ENCODE data around the gene C19orf12. TPM values are rescaled to one million over a fixed set of nuclear protein-coding genes. Genes with fewer than 3 reads are reported as not detected.

C19orf12 gene
- total and polyA plus RNA-seq, 2 of the 13 experiments (the other 11 are each of a cell fraction or from before 2014, with no cell fraction given): 17.7 to 34.4 TPM

DNA sequence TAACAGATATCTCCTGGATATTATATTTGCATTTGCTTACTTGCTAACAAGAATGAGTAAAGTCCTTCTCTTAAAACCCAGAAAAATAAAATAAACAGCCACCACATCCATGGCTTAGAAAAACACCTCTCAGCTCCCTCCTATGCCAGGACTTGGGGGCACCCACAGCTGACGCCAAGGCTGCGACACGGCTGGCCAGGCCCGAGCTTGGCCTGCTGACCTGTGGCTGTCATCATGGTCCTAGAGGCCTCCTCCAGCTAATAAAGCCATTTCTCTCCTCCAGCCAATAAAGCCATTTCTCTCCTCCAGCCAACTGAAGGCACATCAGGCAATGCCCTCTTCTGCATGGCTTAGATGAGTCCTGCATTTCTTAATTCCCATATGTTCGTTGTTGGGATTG lies 20.9 kb downstream of the C19orf12 start (continued):
- TF ChIP-seq, protein P1, sequence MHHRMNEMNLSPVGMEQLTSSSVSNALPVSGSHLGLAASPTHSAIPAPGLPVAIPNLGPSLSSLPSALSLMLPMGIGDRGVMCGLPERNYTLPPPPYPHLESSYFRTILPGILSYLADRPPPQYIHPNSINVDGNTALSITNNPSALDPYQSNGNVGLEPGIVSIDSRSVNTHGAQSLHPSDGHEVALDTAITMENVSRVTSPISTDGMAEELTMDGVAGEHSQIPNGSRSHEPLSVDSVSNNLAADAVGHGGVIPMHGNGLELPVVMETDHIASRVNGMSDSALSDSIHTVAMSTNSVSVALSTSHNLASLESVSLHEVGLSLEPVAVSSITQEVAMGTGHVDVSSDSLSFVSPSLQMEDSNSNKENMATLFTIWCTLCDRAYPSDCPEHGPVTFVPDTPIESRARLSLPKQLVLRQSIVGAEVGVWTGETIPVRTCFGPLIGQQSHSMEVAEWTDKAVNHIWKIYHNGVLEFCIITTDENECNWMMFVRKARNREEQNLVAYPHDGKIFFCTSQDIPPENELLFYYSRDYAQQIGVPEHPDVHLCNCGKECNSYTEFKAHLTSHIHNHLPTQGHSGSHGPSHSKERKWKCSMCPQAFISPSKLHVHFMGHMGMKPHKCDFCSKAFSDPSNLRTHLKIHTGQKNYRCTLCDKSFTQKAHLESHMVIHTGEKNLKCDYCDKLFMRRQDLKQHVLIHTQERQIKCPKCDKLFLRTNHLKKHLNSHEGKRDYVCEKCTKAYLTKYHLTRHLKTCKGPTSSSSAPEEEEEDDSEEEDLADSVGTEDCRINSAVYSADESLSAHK (CRISPR knock-in tag; IDR thresholded peaks at IDR 0.05; ENCODE audit: borderline replicate concordance): no peak
- no peak for TF ChIP-seq ZNF558 (CRISPR knock-in tag; IDR thresholded peaks at IDR 0.05; ENCODE audit: borderline replicate concordance)

DNA sequence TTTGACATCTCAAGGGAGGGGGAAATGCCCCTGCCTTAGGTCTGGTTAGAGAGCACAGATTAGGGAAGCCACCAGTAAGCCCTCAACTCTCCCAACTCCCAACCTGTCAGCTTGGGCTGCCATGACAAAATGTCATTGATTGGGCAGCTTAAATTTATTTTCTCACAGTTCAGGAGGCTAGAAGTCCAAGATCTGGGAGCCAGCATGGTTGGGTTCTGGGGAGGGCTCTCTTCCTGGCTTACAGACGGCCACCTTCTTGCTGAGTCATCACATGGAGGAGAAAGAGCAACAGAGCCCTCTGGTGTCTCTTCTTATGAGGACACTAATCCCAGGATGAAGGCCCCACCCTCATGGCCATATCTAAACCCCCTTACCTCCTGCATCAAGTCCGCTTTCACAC lies 24.2 kb downstream of the C19orf12 start:
- WGBS (ENCODE audit: low lambda C conversion rate): 38% methylated on average over 1 of the region's 2 CpGs
- POLR2A ChIA-PET: no interaction called here
- Histone ChIP-seq H3K36me3 (replicated peaks in 1 of 2; ENCODE audit: control insufficient read depth in 1 of 2, insufficient read depth in 2 of 2, low read length in 2 of 2) (no peaks in the 10 kb centered on the region), H3K9ac (ENCODE audit: insufficient read depth, low read depth, low read length) (no peak overlapping the region), H3K9me3 (ENCODE audit: low read length) (peaks cover 4% of the 10 kb centered on the region; the same call in 1 of the 2 replicates), H2AFZ (ENCODE audit: low read length) (no peak overlapping the region), H3K4me3 (replicated peaks in 1 of 3; ENCODE audit: insufficient read depth in 1 of 3, low read depth in 2 of 3, low read length in 3 of 3) (no peak overlapping the region), H3K27me3 (ENCODE audit: control insufficient read depth in 1 of 2, insufficient read depth in 2 of 2, low read length in 2 of 2) (no peaks in the 10 kb centered on the region), H3K27ac (ENCODE audit: extremely low read length, insufficient read depth, low read length) (no peak overlapping the region), H3K4me1 (ENCODE audit: insufficient read depth, low read length) (peaks cover 8% of the 10 kb centered on the region; the same call in 1 of the 2 replicates), H3K79me2 (ENCODE audit: insufficient read depth, low read length) (no peaks in the 10 kb centered on the region), H4K20me1 (ENCODE audit: insufficient read depth, low read length) (no peaks in the 10 kb centered on the region), H3K4me2 (ENCODE audit: low read depth, low read length) (no peak overlapping the region; the same call in 1 of the 2 replicates)
- no TSS peak for BruUV-seq (replicated peaks)
- peak; percentile 67 for DNase-seq (ENCODE audit: low spot score)
- FAIRE-seq: peak; percentile 50
- intact Hi-C loops (cut with micrococcal nuclease; ENCODE audit: unreplicated experiment): loop anchor here (1.0 to 5.0 kb wide), 2 partner anchors 163 to 224 kb away; no protein-coding TSS in a partner anchor
- CTCF ChIA-PET (ENCODE audit: low intra/inter-chr PET ratio, low total read pairs): interaction anchor here (1.3 to 2.5 kb wide), 2 partner anchors 80 to 223 kb away, joined by 6 to 45 read pairs; no protein-coding TSS in a partner anchor
- peak; percentile 69 for ATAC-seq
- in situ Hi-C loops (cut with HindIII; ENCODE audit: extremely low pct_ligation_motif_present, low pct_unique_long_range_greater_than_20kb): loop anchor here (5.0 kb wide), 1 partner anchor 79 kb away; no protein-coding TSS in a partner anchor
- TF ChIP-seq ZSCAN12 (CRISPR knock-in tag; IDR thresholded peaks at IDR 0.05) (no peak), ZNF331 (CRISPR knock-in tag; IDR thresholded peaks at IDR 0.05) (no peak), ZNF546 (CRISPR knock-in tag; conservative IDR thresholded peaks at IDR 0.05) (no peak), FOXO1 (CRISPR knock-in tag; IDR thresholded peaks at IDR 0.05) (no peak), ZZZ3 (CRISPR knock-in tag; IDR thresholded peaks at IDR 0.05; ENCODE audit: borderline replicate concordance) (no peak), ZBTB8A (CRISPR knock-in tag; IDR thresholded peaks at IDR 0.05; ENCODE audit: borderline replicate concordance, low read depth) (no peak), MAFK (conservative IDR thresholded peaks at IDR 0.05 in 1 of 2, IDR thresholded peaks at IDR 0.05 in 1 of 2; ENCODE audit: low read length in 2 of 2) (peak; percentile 99 to 100), ZBTB21 (CRISPR knock-in tag; IDR thresholded peaks at IDR 0.05) (no peak), CENPX (CRISPR knock-in tag; IDR thresholded peaks at IDR 0.05) (no peak), IKZF1 (IDR thresholded peaks at IDR 0.05) (no peak)
- TF ChIP-seq, protein P2, sequence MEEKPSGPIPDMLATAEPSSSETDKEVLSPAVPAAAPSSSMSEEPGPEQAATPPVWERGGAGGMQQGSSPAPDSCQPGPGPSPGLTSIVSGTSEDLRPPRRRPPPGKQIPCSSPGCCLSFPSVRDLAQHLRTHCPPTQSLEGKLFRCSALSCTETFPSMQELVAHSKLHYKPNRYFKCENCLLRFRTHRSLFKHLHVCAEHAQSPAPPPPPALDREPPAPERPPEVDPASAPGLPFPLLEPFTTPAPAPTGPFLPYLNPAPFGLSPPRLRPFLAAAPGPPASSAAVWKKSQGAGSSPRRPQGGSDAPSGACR (CRISPR knock-in tag; IDR thresholded peaks at IDR 0.05): no peak
- TF ChIP-seq, protein P3, sequence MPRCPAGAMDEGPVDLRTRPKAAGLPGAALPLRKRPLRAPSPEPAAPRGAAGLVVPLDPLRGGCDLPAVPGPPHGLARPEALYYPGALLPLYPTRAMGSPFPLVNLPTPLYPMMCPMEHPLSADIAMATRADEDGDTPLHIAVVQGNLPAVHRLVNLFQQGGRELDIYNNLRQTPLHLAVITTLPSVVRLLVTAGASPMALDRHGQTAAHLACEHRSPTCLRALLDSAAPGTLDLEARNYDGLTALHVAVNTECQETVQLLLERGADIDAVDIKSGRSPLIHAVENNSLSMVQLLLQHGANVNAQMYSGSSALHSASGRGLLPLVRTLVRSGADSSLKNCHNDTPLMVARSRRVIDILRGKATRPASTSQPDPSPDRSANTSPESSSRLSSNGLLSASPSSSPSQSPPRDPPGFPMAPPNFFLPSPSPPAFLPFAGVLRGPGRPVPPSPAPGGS (CRISPR knock-in tag; IDR thresholded peaks at IDR 0.05): no peak
- TF ChIP-seq, protein P4, sequence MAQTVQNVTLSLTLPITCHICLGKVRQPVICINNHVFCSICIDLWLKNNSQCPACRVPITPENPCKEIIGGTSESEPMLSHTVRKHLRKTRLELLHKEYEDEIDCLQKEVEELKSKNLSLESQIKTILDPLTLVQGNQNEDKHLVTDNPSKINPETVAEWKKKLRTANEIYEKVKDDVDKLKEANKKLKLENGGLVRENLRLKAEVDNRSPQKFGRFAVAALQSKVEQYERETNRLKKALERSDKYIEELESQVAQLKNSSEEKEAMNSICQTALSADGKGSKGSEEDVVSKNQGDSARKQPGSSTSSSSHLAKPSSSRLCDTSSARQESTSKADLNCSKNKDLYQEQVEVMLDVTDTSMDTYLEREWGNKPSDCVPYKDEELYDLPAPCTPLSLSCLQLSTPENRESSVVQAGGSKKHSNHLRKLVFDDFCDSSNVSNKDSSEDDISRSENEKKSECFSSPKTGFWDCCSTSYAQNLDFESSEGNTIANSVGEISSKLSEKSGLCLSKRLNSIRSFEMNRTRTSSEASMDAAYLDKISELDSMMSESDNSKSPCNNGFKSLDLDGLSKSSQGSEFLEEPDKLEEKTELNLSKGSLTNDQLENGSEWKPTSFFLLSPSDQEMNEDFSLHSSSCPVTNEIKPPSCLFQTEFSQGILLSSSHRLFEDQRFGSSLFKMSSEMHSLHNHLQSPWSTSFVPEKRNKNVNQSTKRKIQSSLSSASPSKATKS (CRISPR knock-in tag; IDR thresholded peaks at IDR 0.05): no peak
- TF ChIP-seq, protein P5, sequence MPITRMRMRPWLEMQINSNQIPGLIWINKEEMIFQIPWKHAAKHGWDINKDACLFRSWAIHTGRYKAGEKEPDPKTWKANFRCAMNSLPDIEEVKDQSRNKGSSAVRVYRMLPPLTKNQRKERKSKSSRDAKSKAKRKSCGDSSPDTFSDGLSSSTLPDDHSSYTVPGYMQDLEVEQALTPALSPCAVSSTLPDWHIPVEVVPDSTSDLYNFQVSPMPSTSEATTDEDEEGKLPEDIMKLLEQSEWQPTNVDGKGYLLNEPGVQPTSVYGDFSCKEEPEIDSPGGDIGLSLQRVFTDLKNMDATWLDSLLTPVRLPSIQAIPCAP (CRISPR knock-in tag; IDR thresholded peaks at IDR 0.05; ENCODE audit: low read depth): no peak
